Breast epithelium (tissue), 3 donors: Measurements from ENCODE around the gene ABCB8.

Experiments used
- POLR2A ChIP-seq: fragments of 450-650 bp; IDR thresholded peaks from one replicate; pipeline ENCODE4 v1.6.1; 2016; ENCODE audit warnings: antibody characterized with exemption, mild to moderate bottlenecking, moderate library complexity
- POLR2AphosphoS5 ChIP-seq, 3 donors: sonication (generic); formaldehyde crosslinking; IDR thresholded peaks; one replicate each; pipeline ENCODE4 v1.6.1; 2017; ENCODE audit warnings: antibody characterized with exemption in 3 of 3
- TF ChIP-seq, protein P1 (sequence below), 3 donors: fragments of 450-650 bp; IDR thresholded peaks; one replicate each; pipeline ENCODE4 v1.5.1; 2016 to 2017; ENCODE audit warnings: antibody characterized with exemption in 3 of 3, mild to moderate bottlenecking in 3 of 3, moderate library complexity in 3 of 3

DNA sequence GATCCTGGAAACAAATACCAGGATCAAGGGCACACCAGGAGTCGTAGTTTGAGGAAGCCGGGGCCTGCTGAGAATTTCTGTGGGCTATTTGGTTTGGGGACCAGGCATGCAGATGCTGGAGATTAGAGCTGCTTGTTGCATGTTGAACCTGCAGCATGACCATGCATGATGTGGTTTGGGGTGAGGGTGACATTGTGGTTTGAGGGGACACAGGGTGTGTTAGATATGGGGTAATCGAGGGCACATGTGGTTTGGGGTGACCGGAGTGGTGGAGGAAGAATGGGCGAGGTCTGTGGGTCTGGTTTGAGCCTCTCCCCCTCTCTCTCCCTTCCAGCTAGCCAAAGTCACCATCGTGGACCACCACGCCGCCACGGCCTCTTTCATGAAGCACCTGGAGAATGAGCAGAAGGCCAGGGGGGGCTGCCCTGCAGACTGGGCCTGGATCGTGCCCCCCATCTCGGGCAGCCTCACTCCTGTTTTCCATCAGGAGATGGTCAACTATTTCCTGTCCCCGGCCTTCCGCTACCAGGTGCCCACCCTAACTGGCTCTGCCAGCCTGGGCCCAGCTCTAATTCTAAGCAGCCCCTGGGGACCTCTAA lies 27.3 kb upstream of the ABCB8 start:
- TF ChIP-seq, protein P1, sequence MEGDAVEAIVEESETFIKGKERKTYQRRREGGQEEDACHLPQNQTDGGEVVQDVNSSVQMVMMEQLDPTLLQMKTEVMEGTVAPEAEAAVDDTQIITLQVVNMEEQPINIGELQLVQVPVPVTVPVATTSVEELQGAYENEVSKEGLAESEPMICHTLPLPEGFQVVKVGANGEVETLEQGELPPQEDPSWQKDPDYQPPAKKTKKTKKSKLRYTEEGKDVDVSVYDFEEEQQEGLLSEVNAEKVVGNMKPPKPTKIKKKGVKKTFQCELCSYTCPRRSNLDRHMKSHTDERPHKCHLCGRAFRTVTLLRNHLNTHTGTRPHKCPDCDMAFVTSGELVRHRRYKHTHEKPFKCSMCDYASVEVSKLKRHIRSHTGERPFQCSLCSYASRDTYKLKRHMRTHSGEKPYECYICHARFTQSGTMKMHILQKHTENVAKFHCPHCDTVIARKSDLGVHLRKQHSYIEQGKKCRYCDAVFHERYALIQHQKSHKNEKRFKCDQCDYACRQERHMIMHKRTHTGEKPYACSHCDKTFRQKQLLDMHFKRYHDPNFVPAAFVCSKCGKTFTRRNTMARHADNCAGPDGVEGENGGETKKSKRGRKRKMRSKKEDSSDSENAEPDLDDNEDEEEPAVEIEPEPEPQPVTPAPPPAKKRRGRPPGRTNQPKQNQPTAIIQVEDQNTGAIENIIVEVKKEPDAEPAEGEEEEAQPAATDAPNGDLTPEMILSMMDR (IDR thresholded peaks at IDR 0.05) = no peak
- TF ChIP-seq POLR2A (no peak), POLR2AphosphoS5 (IDR thresholded peaks at IDR 0.05) (no peak)
